ENCODE results near the gene FAM237B.

- TF ChIP-seq JUN (IDR thresholded peaks at IDR 0.05; ENCODE audit: low read depth, low read length) = no peak
- TF ChIP-seq, protein P1, sequence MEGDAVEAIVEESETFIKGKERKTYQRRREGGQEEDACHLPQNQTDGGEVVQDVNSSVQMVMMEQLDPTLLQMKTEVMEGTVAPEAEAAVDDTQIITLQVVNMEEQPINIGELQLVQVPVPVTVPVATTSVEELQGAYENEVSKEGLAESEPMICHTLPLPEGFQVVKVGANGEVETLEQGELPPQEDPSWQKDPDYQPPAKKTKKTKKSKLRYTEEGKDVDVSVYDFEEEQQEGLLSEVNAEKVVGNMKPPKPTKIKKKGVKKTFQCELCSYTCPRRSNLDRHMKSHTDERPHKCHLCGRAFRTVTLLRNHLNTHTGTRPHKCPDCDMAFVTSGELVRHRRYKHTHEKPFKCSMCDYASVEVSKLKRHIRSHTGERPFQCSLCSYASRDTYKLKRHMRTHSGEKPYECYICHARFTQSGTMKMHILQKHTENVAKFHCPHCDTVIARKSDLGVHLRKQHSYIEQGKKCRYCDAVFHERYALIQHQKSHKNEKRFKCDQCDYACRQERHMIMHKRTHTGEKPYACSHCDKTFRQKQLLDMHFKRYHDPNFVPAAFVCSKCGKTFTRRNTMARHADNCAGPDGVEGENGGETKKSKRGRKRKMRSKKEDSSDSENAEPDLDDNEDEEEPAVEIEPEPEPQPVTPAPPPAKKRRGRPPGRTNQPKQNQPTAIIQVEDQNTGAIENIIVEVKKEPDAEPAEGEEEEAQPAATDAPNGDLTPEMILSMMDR (IDR thresholded peaks at IDR 0.05; ENCODE audit: control extremely low read depth in 1 of 3, insufficient read depth in 1 of 3, low read depth in 1 of 3, low read length in 3 of 3) = no peak
- TF ChIP-seq EP300 (IDR thresholded peaks at IDR 0.05; ENCODE audit: borderline replicate concordance in 1 of 2, low read depth in 2 of 2, low read length in 2 of 2) = no peak
- no peak for TF ChIP-seq TAF1 (IDR thresholded peaks at IDR 0.05; ENCODE audit: low read depth, low read length)
- TF ChIP-seq RAD21 (IDR thresholded peaks at IDR 0.05 in 1 of 2, conservative IDR thresholded peaks at IDR 0.05 in 1 of 2; ENCODE audit: low read depth in 2 of 2, low read length in 2 of 2) = no peak
- TF ChIP-seq POLR2A (IDR thresholded peaks at IDR 0.05; ENCODE audit: control extremely low read depth in 1 of 2, low read depth in 2 of 2, low read length in 2 of 2) = no peak
- TF ChIP-seq MAX (IDR thresholded peaks at IDR 0.05) = no peak
Observed at GRCh38 chr7:90349305-90349704, 28.2 kb upstream of the FAM237B start.
